Muscle of leg (tissue), 11 donors: ENCODE measurements around the gene PTPRK. TPM values are rescaled to one million over a fixed set of nuclear protein-coding genes. Genes with fewer than 3 reads are reported as not detected.

ENCODE experiments used
- DNase-seq: peaks from one replicate; pipeline ENCODE4 v3.0.0; 2013
- H3K27ac ChIP-seq: one replicate; pipeline ENCODE4 v1.5.1; 2013; ENCODE audit warnings: mild to moderate bottlenecking, low read length, control low read depth
- H3K27me3 ChIP-seq: one replicate; pipeline ENCODE4 v1.6.1; 2013; ENCODE audit warnings: low read length; ENCODE audit not compliant: control insufficient read depth, insufficient read depth
- H3K36me3 ChIP-seq: one replicate; pipeline ENCODE4 v1.6.1; 2013; ENCODE audit warnings: low read length; ENCODE audit not compliant: control insufficient read depth, insufficient read depth
- H3K4me1 ChIP-seq: one replicate; pipeline ENCODE4 v1.6.1; 2013; ENCODE audit warnings: low read length; ENCODE audit not compliant: control insufficient read depth, insufficient read depth
- H3K4me3 ChIP-seq: one replicate; pipeline ENCODE4 v1.5.1; 2013; ENCODE audit warnings: low read length, control low read depth
- H3K9me3 ChIP-seq: replicated peaks from 2 replicates; pipeline ENCODE4 v1.6.1; 2013; ENCODE audit warnings: low read depth, low read length; ENCODE audit not compliant: control insufficient read depth
- WGBS: methylation state at CpG from one replicate; pipeline ENCODE4 v1.1.5; 2013; ENCODE audit warnings: missing lambda C conversion rate; ENCODE audit not compliant: insufficient coverage; 5-methylcytosine and 5-hydroxymethylcytosine counted together
- polyA plus RNA-seq, 8 donors: library from polyadenylated mRNA; unstranded; fragments of 120-200 nt; gene quantifications; one replicate each; pipeline versions ENCODE4 v1.2.1 to v1.2.3, GENCODE V29; 2013; ENCODE audit warnings: inconsistent platforms in 1 of 8, low replicate concordance in 1 of 8; ENCODE audit not compliant: insufficient read length in 8 of 8, insufficient read depth in 1 of 8
- total RNA-seq: library from RNA; stranded (reverse); fragments of 120-200 nt; gene quantifications from one replicate; pipeline ENCODE4 v1.2.4, GENCODE V29; 2013

Gene PTPRK
- total and polyA plus RNA-seq, 9 donors, result 14.4 to 21.8 (median 18.2) TPM

GRCh38 chr6:127971386-127971785 lies 549.0 kb downstream of the PTPRK start:
- Histone ChIP-seq H3K4me1 (no peaks in the 10 kb centered on the region), H3K27me3 (no peaks in the 10 kb centered on the region), H3K27ac (no peak overlapping the region), H3K36me3 (peaks cover 15% of the 10 kb centered on the region), H3K9me3 (no peaks in the 10 kb centered on the region), H3K4me3 (no peak overlapping the region)
- no CpG with 5 or more reads among the region's 2 CpGs for WGBS
- DNase-seq, result no peak

GRCh38 chr6:127969701-127970100 lies 550.7 kb downstream of the PTPRK start:
- Histone ChIP-seq H3K36me3 (peaks cover 9% of the 10 kb centered on the region), H3K4me1 (no peaks in the 10 kb centered on the region), H3K27me3 (no peaks in the 10 kb centered on the region), H3K27ac (no peak overlapping the region), H3K4me3 (no peak overlapping the region), H3K9me3 (no peaks in the 10 kb centered on the region)
- no CpG with 5 or more reads among the region's 3 CpGs for WGBS
- DNase-seq, result no peak

GRCh38 chr6:127968394-127968793 lies 552.0 kb downstream of the PTPRK start:
- Histone ChIP-seq H3K36me3 (peaks cover 9% of the 10 kb centered on the region), H3K27me3 (no peaks in the 10 kb centered on the region), H3K27ac (no peak overlapping the region), H3K9me3 (no peaks in the 10 kb centered on the region), H3K4me1 (peaks cover 3% of the 10 kb centered on the region), H3K4me3 (no peak overlapping the region)
- no peak for DNase-seq
- no CpG with 5 or more reads among the region's 1 CpG for WGBS

DNA sequence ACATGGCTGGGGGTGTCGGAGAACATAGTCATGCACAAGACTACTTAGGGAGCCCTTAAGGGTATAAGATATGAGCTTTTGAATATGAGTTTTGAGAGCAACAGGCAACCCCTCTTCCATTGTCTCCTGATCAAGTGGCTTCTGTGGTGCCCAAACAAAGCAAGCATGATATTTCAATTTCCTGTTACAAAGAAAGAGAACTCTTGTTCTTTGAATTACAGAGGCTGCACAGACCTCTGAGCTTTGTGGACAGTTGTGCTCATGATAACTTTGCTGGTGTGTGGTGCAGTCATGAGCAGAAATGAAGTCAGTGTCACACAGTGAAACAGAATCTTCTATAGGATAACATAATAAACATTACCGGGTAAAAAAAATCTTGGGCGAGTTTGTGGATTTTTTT lies 552.7 kb downstream of the PTPRK start:
- no CpG with 5 or more reads among the region's 3 CpGs for WGBS
- Histone ChIP-seq H3K4me3 (no peak overlapping the region), H3K4me1 (peaks cover 3% of the 10 kb centered on the region), H3K36me3 (peaks cover 7% of the 10 kb centered on the region), H3K9me3 (no peaks in the 10 kb centered on the region), H3K27me3 (no peaks in the 10 kb centered on the region), H3K27ac (no peak overlapping the region)
- no peak for DNase-seq

- 80% methylated on average over 1 of the region's 1 CpG for WGBS
- H3K36me3 ChIP-seq, result peaks cover 3% of the 10 kb centered on the region
Measured at GRCh38 chr6:127966616-127967015, 553.8 kb downstream of the PTPRK start.

DNA sequence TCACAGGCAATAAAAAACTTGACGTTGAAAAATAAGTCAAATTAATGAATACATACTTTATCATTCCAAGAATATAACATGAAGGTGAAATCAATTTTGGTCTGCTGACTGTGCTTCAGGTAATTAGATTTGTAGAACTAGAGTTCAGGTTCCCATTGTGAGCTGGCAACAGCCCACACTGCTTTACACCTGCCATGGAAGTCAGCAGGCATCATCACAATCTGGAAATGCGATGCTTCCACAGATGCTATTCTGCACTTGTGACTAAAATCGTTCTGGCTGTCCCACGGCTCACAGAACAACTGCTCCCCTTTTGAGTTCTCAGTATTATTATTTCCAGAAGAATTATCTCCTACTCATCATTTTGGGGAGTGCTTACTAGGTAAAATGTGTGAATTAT lies 556.9 kb downstream of the PTPRK start:
- no peak for DNase-seq
- H3K27me3 ChIP-seq, result no peaks in the 10 kb centered on the region
- H3K4me3 ChIP-seq, result no peak overlapping the region
- H3K9me3 ChIP-seq, result no peaks in the 10 kb centered on the region
- H3K36me3 ChIP-seq, result no peaks in the 10 kb centered on the region
- H3K4me1 ChIP-seq, result peaks cover 3% of the 10 kb centered on the region
- no CpG with 5 or more reads among the region's 4 CpGs for WGBS
- H3K27ac ChIP-seq, result no peak overlapping the region

More at GRCh38 chr6:127966616-127967015, 553.8 kb downstream of the PTPRK start:
- H3K9me3 ChIP-seq, result no peaks in the 10 kb centered on the region
- no peak for DNase-seq
- no peaks in the 10 kb centered on the region for H3K27me3 ChIP-seq
- peaks cover 3% of the 10 kb centered on the region for H3K4me1 ChIP-seq
- H3K4me3 ChIP-seq, result no peak overlapping the region
- no peak overlapping the region for H3K27ac ChIP-seq

- Histone ChIP-seq H3K4me1 (peaks cover 3% of the 10 kb centered on the region), H3K27ac (no peak overlapping the region), H3K9me3 (no peaks in the 10 kb centered on the region), H3K36me3 (no peaks in the 10 kb centered on the region), H3K4me3 (no peak overlapping the region), H3K27me3 (no peaks in the 10 kb centered on the region)
- WGBS, result 86% methylated on average over 1 of the region's 3 CpGs
- no peak for DNase-seq
Measured at GRCh38 chr6:127959869-127960268, 560.5 kb downstream of the PTPRK start.

- no peaks in the 10 kb centered on the region for H3K4me1 ChIP-seq
- peak; percentile 88 for DNase-seq
- WGBS, result no CpG with 5 or more reads among the region's 2 CpGs
- H3K27me3 ChIP-seq, result no peaks in the 10 kb centered on the region
- H3K9me3 ChIP-seq, result no peaks in the 10 kb centered on the region
- no peak overlapping the region for H3K4me3 ChIP-seq
- H3K36me3 ChIP-seq, result no peaks in the 10 kb centered on the region
- H3K27ac ChIP-seq, result no peak overlapping the region
Measured at GRCh38 chr6:127956956-127957355, 563.4 kb downstream of the PTPRK start.

GRCh38 chr6:127956260-127956888 lies 564.0 kb downstream of the PTPRK start:
- no peaks in the 10 kb centered on the region for H3K9me3 ChIP-seq
- no peaks in the 10 kb centered on the region for H3K4me1 ChIP-seq
- H3K4me3 ChIP-seq, result no peak overlapping the region
- no peaks in the 10 kb centered on the region for H3K36me3 ChIP-seq
- 84% methylated on average over 4 of the region's 6 CpGs for WGBS
- H3K27me3 ChIP-seq, result no peaks in the 10 kb centered on the region
- H3K27ac ChIP-seq, result no peak overlapping the region
- peak; percentile 15 for DNase-seq

DNA sequence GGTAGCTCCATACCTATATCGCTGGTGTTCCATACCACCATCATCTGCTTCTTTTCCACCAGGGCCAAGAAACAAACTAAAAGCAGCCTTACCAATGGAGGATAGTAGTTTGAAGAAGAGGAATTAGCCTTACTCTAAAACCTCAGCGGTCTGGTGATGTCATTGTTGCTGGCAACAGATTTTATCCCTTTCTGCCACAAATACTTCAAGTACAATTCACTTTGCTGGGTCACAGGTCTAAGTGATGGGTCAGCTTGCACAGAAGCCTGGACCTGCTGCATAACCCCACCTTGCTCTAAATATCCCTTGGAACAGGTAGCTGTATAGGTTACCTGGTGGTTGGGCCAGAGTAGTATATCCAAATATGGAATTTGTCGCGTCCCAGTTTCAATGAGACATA lies 566.3 kb downstream of the PTPRK start:
- H3K4me3 ChIP-seq, result no peak overlapping the region
- H3K9me3 ChIP-seq, result no peaks in the 10 kb centered on the region

DNA sequence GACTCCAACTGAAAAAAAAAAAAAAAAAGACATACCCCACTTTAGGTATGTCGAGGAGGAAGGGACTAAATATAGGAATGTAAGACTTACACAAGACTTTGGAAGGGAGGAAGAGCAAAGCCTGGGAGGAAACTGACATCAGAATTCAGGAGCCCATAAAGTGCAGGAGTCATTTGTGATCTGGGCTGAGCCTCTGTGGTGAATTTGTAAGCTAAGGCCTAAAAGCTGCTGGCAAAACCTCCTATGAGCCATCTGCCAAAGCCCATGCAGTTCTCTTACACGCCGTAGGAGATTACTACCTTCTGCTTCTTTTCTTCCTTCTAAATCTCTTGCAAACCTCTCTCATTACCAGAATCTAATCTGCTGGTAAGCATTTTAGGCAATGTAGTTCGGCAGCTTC lies 567.6 kb downstream of the PTPRK start:
- peaks cover 3% of the 10 kb centered on the region for H3K4me1 ChIP-seq
- H3K36me3 ChIP-seq, result no peaks in the 10 kb centered on the region
- no peak overlapping the region for H3K4me3 ChIP-seq
- H3K27ac ChIP-seq, result no peak overlapping the region
- WGBS, result 60% methylated on average over 1 of the region's 4 CpGs
- no peaks in the 10 kb centered on the region for H3K9me3 ChIP-seq
- DNase-seq, result peak; percentile 43
- no peaks in the 10 kb centered on the region for H3K27me3 ChIP-seq

More for the DNA sequence above, 566.3 kb downstream of the PTPRK start:
- DNase-seq, result no peak
- Histone ChIP-seq H3K36me3 (no peaks in the 10 kb centered on the region), H3K4me1 (no peaks in the 10 kb centered on the region), H3K27ac (no peak overlapping the region), H3K27me3 (no peaks in the 10 kb centered on the region)
- no CpG with 5 or more reads among the region's 4 CpGs for WGBS
